WTC11 (cell line): ENCODE measurements around the gene PGAM5. TPM values are rescaled to one million over a fixed set of nuclear protein-coding genes. Genes with fewer than 3 reads are reported as not detected.

Experiments used
- total RNA-seq: library from RNA; stranded (reverse); gene quantifications from 3 replicates; pipeline ENCODE4 v1.2.3, GENCODE V29; 2021

The PGAM5 gene
- total RNA-seq, 1 experiment from 2014 or later: 89.7 TPM

Other genes starting within 250 kb of the PGAM5 start
- gene FBRSL1, start 220.7 kb upstream of the PGAM5 start, total RNA-seq: 120 to 129 TPM (median 126 TPM) in 3 replicates
- gene LRCOL1, start 100.3 kb upstream of the PGAM5 start, total RNA-seq: 0.24 TPM in 1 of 3 replicates, not detected in the others
- gene P2RX2, start 92.1 kb upstream of the PGAM5 start, total RNA-seq: 1.6 to 2.6 TPM (median 2.1 TPM) in 3 replicates
- 120 to 144 TPM (median 126 TPM) in 3 replicates for gene POLE, start 23.5 kb upstream of the PGAM5 start, total RNA-seq
- gene PXMP2, start 23.3 kb upstream of the PGAM5 start, total RNA-seq: 12.0 to 13.2 TPM (median 12.6 TPM) in 3 replicates
- 50.3 to 63.8 TPM (median 50.6 TPM) in 3 replicates for gene ANKLE2, start 51.0 kb downstream of the PGAM5 start, total RNA-seq
- 36.8 to 47.8 TPM (median 39.6 TPM) in 3 replicates for gene GOLGA3, start 118.0 kb downstream of the PGAM5 start, total RNA-seq
- gene CHFR, start 176.8 kb downstream of the PGAM5 start, total RNA-seq: 50.2 to 58.7 TPM (median 53.9 TPM) in 3 replicates
- gene ZNF605, start 245.5 kb downstream of the PGAM5 start, total RNA-seq: 15.7 to 21.1 TPM (median 18.3 TPM) in 3 replicates